Heart left ventricle (tissue), 16 donors: ENCODE results near the gene IMMP2L. TPM values are rescaled to one million over a fixed set of nuclear protein-coding genes. Genes with fewer than 3 reads are reported as not detected.
"Not testable (repeated sequence)": the region's sequence is repeated elsewhere in the genome, so short reads cannot be mapped to it uniquely, and the experiment has no call there.

Source experiments
- ATAC-seq, 4 donors: fragments of 200-7000 bp; cut with Tn5 transposase; one replicate each; pipeline ENCODE4 v1.9.1; 2020 to 2022; ENCODE audit warnings: moderate library complexity in 4 of 4, mild to moderate bottlenecking in 3 of 4, moderate number of reproducible peaks in 1 of 4
- DNase-seq, 5 donors: peaks; one replicate each; pipeline ENCODE4 v3.0.0-alpha.2; 2020
- H3K27ac ChIP-seq, 12 donors: fragments of 200-600 bp; sonication (generic) in 4 of 12; one replicate each; pipeline versions ENCODE4 v1.5.0 to v1.8.0; 2016 to 2022; ENCODE audit warnings: mild to moderate bottlenecking in 2 of 12
- H3K27me3 ChIP-seq, 9 donors: fragments of 200-600 bp; sonication (generic) in 2 of 9; one replicate each; pipeline versions ENCODE4 v1.5.1 to v1.8.0; 2016 to 2022; ENCODE audit warnings: mild to moderate bottlenecking in 3 of 9
- H3K36me3 ChIP-seq, 9 donors: fragments of 200-600 bp; sonication (generic) in 2 of 9; one replicate each; pipeline versions ENCODE4 v1.5.0 to v1.8.0; 2018 to 2022; ENCODE audit warnings: mild to moderate bottlenecking in 2 of 9
- H3K4me1 ChIP-seq, 12 donors: fragments of 200-600 bp; sonication (generic) in 4 of 12; one replicate each; pipeline versions ENCODE4 v1.5.0 to v1.8.0; 2016 to 2022; ENCODE audit warnings: mild to moderate bottlenecking in 3 of 12
- H3K4me3 ChIP-seq, 12 donors: fragments of 200-600 bp; sonication (generic) in 4 of 12; one replicate each; pipeline versions ENCODE4 v1.5.0 to v1.8.0; 2017 to 2022; ENCODE audit warnings: mild to moderate bottlenecking in 9 of 12, moderate library complexity in 4 of 12
- H3K9me3 ChIP-seq, 12 donors: fragments of 200-600 bp; sonication (generic) in 4 of 12; one replicate each; pipeline versions ENCODE4 v1.5.0 to v1.8.0; 2016 to 2022; ENCODE audit warnings: mild to moderate bottlenecking in 1 of 12
- POLR2A ChIP-seq, 2 donors: fragments of 450-650 bp; IDR thresholded peaks; one replicate each; pipeline ENCODE4 v1.6.1; 2017; ENCODE audit warnings: antibody characterized with exemption in 2 of 2, mild to moderate bottlenecking in 2 of 2, moderate library complexity in 2 of 2
- WGBS, 4 donors: extraction: QIAGEN DNeasy Blood & Tissue Kit in 2 of 4; methylation state at CpG; one replicate each; pipeline versions ENCODE4 v1.1.5 to v1.1.7; 2013 to 2018; 5-methylcytosine and 5-hydroxymethylcytosine counted together
- intact Hi-C, 10 donors: fragments of 100-400 bp; cut with DNase I; formaldehyde crosslinking; loops; one replicate each; pipeline versions ENCODE4 v1.11.1 to v1.14.2; 2022
- polyA plus RNA-seq, 2 donors: library from polyadenylated mRNA; stranded (reverse); fragments of 200-250 nt; gene quantifications; one replicate each; pipeline ENCODE4 v1.2.3, GENCODE V29; 2013
- total RNA-seq, 9 donors: library from RNA; depleted of rRNA in 2 of 9; stranded (reverse); fragments of >200 nt in 2 of 9; fragmentation: NEBNext Ultra II Directional in 3 of 9; extraction: Animal tissue kit (Norgen Biotek cat#: 25700) in 3 of 9; gene quantifications; one replicate each; pipeline versions ENCODE4 v1.1.0 to v1.2.4, GENCODE V29; 2016 to 2023
- TF ChIP-seq, protein P1 (sequence below), 12 donors: fragments of 200-600 bp; sonication (generic) in 4 of 12; IDR thresholded peaks; one replicate each; pipeline versions ENCODE4 v1.5.0 to v1.8.0; 2018 to 2022; ENCODE audit warnings: antibody characterized with exemption in 12 of 12, mild to moderate bottlenecking in 5 of 12
- donor health status: ischemic (EF 13 %, LVEDD 7.1; RV severe dilation, severe dysfunction).
- donor health status: healthy with polysubstance abuse.
- donor health status: DM: no; HTN: yes; CAD: no.
- donor health status: DM: no; HTN: no; CAD: no.
- donor health status: ischemic (EF 25% LVEDD 6.9; RV normal size, moderate dysfunction).
- donor health status: ischemic (EF 25% LVEDD 5.7; RV mildly dilated, moderate dysfunction).
- donor health status: healthy.
- donor health status: DM: yes; HTN: yes; CAD: no.
- donor health status: ischemic (EF 35%, LVEDD 5.7; RV mildly dilated, moderate dysfunction).
- donor health status: nonischemic (EF 11% LVEDD 7.7; RV severe dilation, severe dysfunction).
- donor health status: DM: yes; HTN: yes; CAD: no.
- donor health status: PGD.
- donor health status: ischemic (EF 29% LVEDD 5.4; RV normal size, mild dysfunction).
- donor health status: nonischemic (EF 23%, LVEDD 6.1; RV moderate dilation, normal function).

The IMMP2L gene
- total and polyA plus RNA-seq, 11 donors = 5.1 to 17.2 (median 15.9) TPM

- peaks cover 0 to 18% (median 0%) of the 10 kb centered on the region in 12 donors for H3K4me1 ChIP-seq
- H3K9me3 ChIP-seq = peaks cover 0 to 15% (median 0%) of the 10 kb centered on the region in 12 donors
- 60 to 87% (median 76%) methylated on average over 1 of the region's 1 CpG for WGBS, 4 donors
- no peaks in the 10 kb centered on the region for H3K36me3 ChIP-seq
- no peak overlapping the region for H3K27ac ChIP-seq
- no peak for TF ChIP-seq POLR2A (IDR thresholded peaks at IDR 0.05)
- TF ChIP-seq, protein P1, sequence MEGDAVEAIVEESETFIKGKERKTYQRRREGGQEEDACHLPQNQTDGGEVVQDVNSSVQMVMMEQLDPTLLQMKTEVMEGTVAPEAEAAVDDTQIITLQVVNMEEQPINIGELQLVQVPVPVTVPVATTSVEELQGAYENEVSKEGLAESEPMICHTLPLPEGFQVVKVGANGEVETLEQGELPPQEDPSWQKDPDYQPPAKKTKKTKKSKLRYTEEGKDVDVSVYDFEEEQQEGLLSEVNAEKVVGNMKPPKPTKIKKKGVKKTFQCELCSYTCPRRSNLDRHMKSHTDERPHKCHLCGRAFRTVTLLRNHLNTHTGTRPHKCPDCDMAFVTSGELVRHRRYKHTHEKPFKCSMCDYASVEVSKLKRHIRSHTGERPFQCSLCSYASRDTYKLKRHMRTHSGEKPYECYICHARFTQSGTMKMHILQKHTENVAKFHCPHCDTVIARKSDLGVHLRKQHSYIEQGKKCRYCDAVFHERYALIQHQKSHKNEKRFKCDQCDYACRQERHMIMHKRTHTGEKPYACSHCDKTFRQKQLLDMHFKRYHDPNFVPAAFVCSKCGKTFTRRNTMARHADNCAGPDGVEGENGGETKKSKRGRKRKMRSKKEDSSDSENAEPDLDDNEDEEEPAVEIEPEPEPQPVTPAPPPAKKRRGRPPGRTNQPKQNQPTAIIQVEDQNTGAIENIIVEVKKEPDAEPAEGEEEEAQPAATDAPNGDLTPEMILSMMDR (IDR thresholded peaks at IDR 0.05) = no peak
- no peak overlapping the region for H3K4me3 ChIP-seq
- H3K27me3 ChIP-seq = no peaks in the 10 kb centered on the region
- ATAC-seq (no peak), DNase-seq (no peak)
- intact Hi-C loops = no loop called here
Observed at GRCh38 chr7:111290982-111291381, 271.3 kb downstream of the IMMP2L start.

DNA sequence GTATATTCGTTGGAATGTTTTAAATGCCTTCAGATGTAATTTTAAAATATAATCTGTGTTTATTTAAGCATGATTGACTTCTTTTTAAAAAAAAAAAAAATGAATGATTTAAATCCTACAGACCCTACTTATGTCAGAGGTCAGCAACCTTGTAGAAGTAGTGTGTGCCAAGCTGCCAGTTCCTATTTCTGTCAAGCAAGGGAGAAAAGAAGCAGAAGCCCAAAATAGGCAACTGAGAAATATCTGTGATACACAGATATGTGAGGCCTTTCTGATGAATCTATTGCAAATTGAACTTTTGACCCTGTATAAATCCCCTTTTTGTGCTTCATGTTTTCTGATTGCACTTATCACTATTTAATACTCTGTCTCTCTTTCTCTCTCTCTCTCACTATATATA, 271.9 kb downstream of the IMMP2L start:
- DNase-seq = no peak
- peaks cover 0 to 18% (median 0%) of the 10 kb centered on the region in 12 donors for H3K4me1 ChIP-seq
- H3K9me3 ChIP-seq = peaks cover 0 to 15% (median 0%) of the 10 kb centered on the region in 12 donors
- TF ChIP-seq POLR2A (IDR thresholded peaks at IDR 0.05) = no peak
- TF ChIP-seq, protein P1 (IDR thresholded peaks at IDR 0.05) = no peak
- H3K36me3 ChIP-seq = no peaks in the 10 kb centered on the region
- no peaks in the 10 kb centered on the region for H3K27me3 ChIP-seq
- 85 to 92% (median 88%) methylated on average over 1 of the region's 1 CpG for WGBS, 4 donors
- ATAC-seq = no peak
- intact Hi-C loops = no loop called here
- no peak overlapping the region for H3K27ac ChIP-seq
- H3K4me3 ChIP-seq = no peak overlapping the region

- Histone ChIP-seq H3K9me3 (peaks cover 0 to 15% (median 0%) of the 10 kb centered on the region in 12 donors), H3K4me1 (peaks cover 0 to 18% (median 0%) of the 10 kb centered on the region in 12 donors)
- H3K27me3 ChIP-seq, H3K36me3 ChIP-seq, intact Hi-C loops, ATAC-seq, DNase-seq, H3K4me3 ChIP-seq, H3K27ac ChIP-seq: not testable (repeated sequence)
- WGBS, 4 donors = 79 to 90% (median 86%) methylated on average over 3 of the region's 3 CpGs
Observed at GRCh38 chr7:111288441-111288840, 273.9 kb downstream of the IMMP2L start.

DNA sequence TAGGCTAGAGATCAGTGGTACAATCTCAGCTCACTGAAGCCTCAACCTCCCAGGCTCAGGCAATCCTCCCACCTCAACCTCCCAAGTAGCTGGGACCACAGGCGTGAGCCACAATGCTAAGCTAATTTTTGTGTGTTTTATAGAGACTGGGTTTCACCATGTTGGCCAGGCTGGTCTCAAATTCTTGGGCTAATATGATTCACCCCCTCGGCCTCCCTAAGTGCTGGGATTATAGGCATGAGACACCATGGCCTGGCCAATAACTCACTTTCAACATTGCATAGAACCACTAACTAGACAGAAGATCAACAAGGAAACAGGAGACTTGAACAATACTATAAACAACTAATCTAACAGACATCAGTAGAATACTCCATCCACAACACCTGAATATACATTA, 279.7 kb downstream of the IMMP2L start:
- H3K9me3 ChIP-seq = peaks cover 0 to under 1% (median 0%) of the 10 kb centered on the region in 12 donors
- no peaks in the 10 kb centered on the region for H3K27me3 ChIP-seq
- H3K4me3 ChIP-seq = no peak overlapping the region
- peaks cover 0 to under 1% (median 0%) of the 10 kb centered on the region in 12 donors for H3K4me1 ChIP-seq
- 91 to 100% (median 95%) methylated on average over 2 of the region's 2 CpGs for WGBS, 4 donors
- H3K27ac ChIP-seq = no peak overlapping the region
- TF ChIP-seq POLR2A (IDR thresholded peaks at IDR 0.05) = no peak
- TF ChIP-seq, protein P1 (IDR thresholded peaks at IDR 0.05) = no peak
- no peak for ATAC-seq
- intact Hi-C loops = no loop called here
- DNase-seq = no peak
- no peaks in the 10 kb centered on the region for H3K36me3 ChIP-seq

- no peaks in the 10 kb centered on the region for H3K27me3 ChIP-seq
- no peak for TF ChIP-seq POLR2A (IDR thresholded peaks at IDR 0.05)
- TF ChIP-seq, protein P1 (IDR thresholded peaks at IDR 0.05) = no peak
- WGBS, 4 donors = 42 to 55% (median 50%) methylated on average over 5 of the region's 5 CpGs
- no peak overlapping the region for H3K4me3 ChIP-seq
- intact Hi-C loops = no loop called here
- H3K9me3 ChIP-seq = peaks cover 0 to 4% (median 0%) of the 10 kb centered on the region in 12 donors
- H3K36me3 ChIP-seq = no peaks in the 10 kb centered on the region
- no peak overlapping the region for H3K27ac ChIP-seq
- peaks cover 0 to 19% (median 2%) of the 10 kb centered on the region in 12 donors for H3K4me1 ChIP-seq
- no peak for DNase-seq
- no peak for ATAC-seq
Observed at GRCh38 chr7:111274857-111275256, 287.4 kb downstream of the IMMP2L start.
